NCI-H2081 treated with DMSO at 0.1 percent for 48 hours (cell line): Measurements from ENCODE around the gene PPFIBP1.
"Not testable (repeated sequence)": the region's sequence is repeated elsewhere in the genome, so short reads cannot be mapped to it uniquely, and the experiment has no call there.

Source experiments
- DNase-seq: peaks from one replicate; lab custom pipeline; 2025; lab: John Stamatoyannopoulos, UW

Gene PPFIBP1

GRCh38 chr12:27542628-27543027, 18.6 kb downstream of the PPFIBP1 start:
- no peak for DNase-seq

GRCh38 chr12:27544858-27545257, 20.9 kb downstream of the PPFIBP1 start:
- DNase-seq = not testable (repeated sequence)

GRCh38 chr12:27545665-27546064, 21.7 kb downstream of the PPFIBP1 start:
- DNase-seq = no peak

GRCh38 chr12:27547592-27547991, 23.6 kb downstream of the PPFIBP1 start:
- DNase-seq = no peak

- DNase-seq = no peak
These were observed 24.5 kb downstream of the PPFIBP1 start for GRCh38 chr12:27548301-27549199.

- DNase-seq = no peak
These were observed 25.3 kb downstream of the PPFIBP1 start for GRCh38 chr12:27549236-27549800.

- no peak for DNase-seq
These were observed 26.0 kb downstream of the PPFIBP1 start for GRCh38 chr12:27549801-27550652.

GRCh38 chr12:27550653-27550975, 26.6 kb downstream of the PPFIBP1 start:
- no peak for DNase-seq

- DNase-seq = no peak
These were observed 27.3 kb downstream of the PPFIBP1 start for GRCh38 chr12:27551172-27551840.

- no peak for DNase-seq
These were observed 28.2 kb downstream of the PPFIBP1 start for GRCh38 chr12:27552235-27552634.

GRCh38 chr12:27552886-27553560, 29.0 kb downstream of the PPFIBP1 start:
- DNase-seq = no peak

- DNase-seq = no peak
These were observed 29.9 kb downstream of the PPFIBP1 start for GRCh38 chr12:27553941-27554340.

GRCh38 chr12:27554421-27555186, 30.6 kb downstream of the PPFIBP1 start:
- DNase-seq = no peak

- no peak for DNase-seq
These were observed 31.4 kb downstream of the PPFIBP1 start for GRCh38 chr12:27555361-27555760.

GRCh38 chr12:27555925-27556778, 32.1 kb downstream of the PPFIBP1 start:
- DNase-seq = no peak

- DNase-seq = no peak
These were observed 36.1 kb downstream of the PPFIBP1 start for GRCh38 chr12:27560126-27560525.

- DNase-seq = no peak
These were observed 37.7 kb downstream of the PPFIBP1 start for GRCh38 chr12:27561535-27562350.

GRCh38 chr12:27564612-27565213, 40.7 kb downstream of the PPFIBP1 start:
- DNase-seq = no peak

- DNase-seq = no peak
These were observed 42.2 kb downstream of the PPFIBP1 start for GRCh38 chr12:27566159-27566558.
